Parathyroid adenoma (tissue), 2 donors: Measurements from ENCODE around the gene LCK.
"Not testable (repeated sequence)": the region's sequence is repeated elsewhere in the genome, so short reads cannot be mapped to it uniquely, and the experiment has no call there.

Source experiments
- H2AFZ ChIP-seq: fragments of 300-600 bp; sonication (generic); one replicate; pipeline ENCODE4 v1.7.0; 2017; ENCODE audit warnings: antibody characterized with exemption, mild to moderate bottlenecking
- H3K27ac ChIP-seq: fragments of 300-600 bp; sonication (generic); one replicate; pipeline ENCODE4 v1.7.0; 2017
- H3K27me3 ChIP-seq: fragments of 300-600 bp; sonication (generic); one replicate; pipeline ENCODE4 v1.7.0; 2017; ENCODE audit warnings: low read length; ENCODE audit not compliant: control insufficient read depth, insufficient read depth
- H3K36me3 ChIP-seq: fragments of 300-600 bp; sonication (generic); one replicate; pipeline ENCODE4 v1.7.0; 2017; ENCODE audit warnings: low read length; ENCODE audit not compliant: control insufficient read depth, insufficient read depth
- H3K4me1 ChIP-seq: fragments of 300-600 bp; sonication (generic); one replicate; pipeline ENCODE4 v1.7.0; 2017; ENCODE audit warnings: control low read depth
- H3K4me2 ChIP-seq: fragments of 300-600 bp; sonication (generic); one replicate; pipeline ENCODE4 v1.7.0; 2017; ENCODE audit warnings: low read length
- H3K4me3 ChIP-seq: fragments of 300-600 bp; sonication (generic); one replicate; pipeline ENCODE4 v1.7.0; 2017; ENCODE audit warnings: low read depth, low read length
- H3K79me2 ChIP-seq: fragments of 300-600 bp; sonication (generic); one replicate; pipeline ENCODE4 v1.7.0; 2017; ENCODE audit warnings: control low read depth
- H3K9ac ChIP-seq: fragments of 300-600 bp; sonication (generic); one replicate; pipeline ENCODE4 v1.7.0; 2017; ENCODE audit warnings: mild to moderate bottlenecking
- H3K9me3 ChIP-seq: fragments of 300-600 bp; sonication (generic); one replicate; pipeline ENCODE4 v1.7.0; 2017; ENCODE audit warnings: low read length; ENCODE audit not compliant: control insufficient read depth
- CTCF ChIP-seq: fragments of 300-600 bp; sonication (generic); IDR thresholded peaks from one replicate; pipeline ENCODE4 v1.7.0; 2017; ENCODE audit warnings: antibody characterized with exemption, mild to moderate bottlenecking
- donor health status: primary hyperparathyroidism.

The LCK gene

GRCh38 chr1:32286763-32287162 is 35.7 kb downstream of the LCK start:
- Histone ChIP-seq H2AFZ (no peak overlapping the region), H3K79me2 (no peaks in the 10 kb centered on the region), H3K4me1 (no peaks in the 10 kb centered on the region), H3K4me3 (no peak overlapping the region), H3K36me3 (no peaks in the 10 kb centered on the region), H3K27me3 (no peaks in the 10 kb centered on the region), H3K9me3 (no peaks in the 10 kb centered on the region), H3K27ac (no peak overlapping the region), H3K4me2 (no peak overlapping the region), H3K9ac (no peak overlapping the region)
- no peak for TF ChIP-seq CTCF

- H3K27ac ChIP-seq = no peak overlapping the region
These were observed 38.2 kb downstream of the LCK start for GRCh38 chr1:32289256-32289655.

GRCh38 chr1:32291145-32291707 is 40.2 kb downstream of the LCK start:
- Histone ChIP-seq H3K4me1 (no peaks in the 10 kb centered on the region), H3K36me3 (no peaks in the 10 kb centered on the region), H3K79me2 (no peaks in the 10 kb centered on the region), H3K27me3 (no peaks in the 10 kb centered on the region), H2AFZ (peak overlapping the region; percentile 96), H3K4me2 (peak overlapping the region; percentile 77), H3K9ac (no peak overlapping the region), H3K9me3 (no peaks in the 10 kb centered on the region), H3K27ac (peak overlapping the region; percentile 71), H3K4me3 (peak overlapping the region; percentile 93)
- no peak for TF ChIP-seq CTCF

More at GRCh38 chr1:32289256-32289655, 38.2 kb downstream of the LCK start:
- no peak overlapping the region for H3K4me3 ChIP-seq
- no peak for TF ChIP-seq CTCF
- no peak overlapping the region for H2AFZ ChIP-seq
- no peaks in the 10 kb centered on the region for H3K27me3 ChIP-seq
- H3K36me3 ChIP-seq = no peaks in the 10 kb centered on the region
- H3K9ac ChIP-seq = no peak overlapping the region
- no peaks in the 10 kb centered on the region for H3K79me2 ChIP-seq
- no peaks in the 10 kb centered on the region for H3K4me1 ChIP-seq
- H3K9me3 ChIP-seq = no peaks in the 10 kb centered on the region
- H3K4me2 ChIP-seq = no peak overlapping the region

GRCh38 chr1:32291708-32292538 is 40.9 kb downstream of the LCK start, which contains the start of gene HDAC1:
TSS of gene HDAC1 (plus strand) at chr1:32292083. CDS start at chr1:32292170, 87 bp downstream.
- H3K27me3 ChIP-seq = no peaks in the 10 kb centered on the region
- no peaks in the 10 kb centered on the region for H3K79me2 ChIP-seq
- peak within 1 kb of the TSS; percentile 96 for H2AFZ ChIP-seq
- no peaks in the 10 kb centered on the region for H3K9me3 ChIP-seq
- no peaks in the 10 kb centered on the region for H3K4me1 ChIP-seq
- TF ChIP-seq CTCF = peak; percentile 5
- H3K27ac ChIP-seq = peak within 1 kb of the TSS; percentile 71
- no peaks in the 10 kb centered on the region for H3K36me3 ChIP-seq
- H3K4me2 ChIP-seq = peak within 1 kb of the TSS; percentile 77
- peak within 1 kb of the TSS; percentile 93 for H3K4me3 ChIP-seq
- no peak within 1 kb of the TSS for H3K9ac ChIP-seq

GRCh38 chr1:32298211-32298610 is 47.1 kb downstream of the LCK start:
- not testable (repeated sequence) for H3K36me3 ChIP-seq, H3K27ac ChIP-seq, H3K4me1 ChIP-seq, H3K79me2 ChIP-seq, H3K4me3 ChIP-seq, H2AFZ ChIP-seq, H3K9me3 ChIP-seq, H3K4me2 ChIP-seq, H3K27me3 ChIP-seq, H3K9ac ChIP-seq
